Ishikawa (cell line): ENCODE data around the gene SRSF4.

ENCODE experiments used
- CEBPB ChIP-seq: IDR thresholded peaks from 2 replicates; pipeline ENCODE4 v1.6.1; 2012
- CREB1 ChIP-seq: IDR thresholded peaks from 2 replicates; pipeline ENCODE4 v1.6.1; 2012; ENCODE audit warnings: low read depth
- EGR1 ChIP-seq: IDR thresholded peaks from 2 replicates; pipeline ENCODE4 v1.6.1; 2012
- EP300 ChIP-seq: IDR thresholded peaks from 2 replicates; pipeline ENCODE4 v1.6.1; 2012; ENCODE audit warnings: borderline replicate concordance
- MAX ChIP-seq: IDR thresholded peaks from 2 replicates; pipeline ENCODE4 v1.6.1; 2012
- NFIC ChIP-seq: IDR thresholded peaks from 2 replicates; pipeline ENCODE4 v1.6.1; 2012
- RAD21 ChIP-seq: IDR thresholded peaks from 2 replicates; pipeline ENCODE4 v1.6.1; 2012; ENCODE audit warnings: low read depth
- REST ChIP-seq: IDR thresholded peaks from 2 replicates; pipeline ENCODE4 v1.6.1; 2012; ENCODE audit warnings: low read depth, mild to moderate bottlenecking
- TAF1 ChIP-seq: IDR thresholded peaks from 2 replicates; pipeline ENCODE4 v1.6.1; 2012; ENCODE audit warnings: low read depth, mild to moderate bottlenecking
- TEAD4 ChIP-seq: IDR thresholded peaks from 2 replicates; pipeline ENCODE4 v1.6.1; 2012
- USF1 ChIP-seq: IDR thresholded peaks from 2 replicates; pipeline ENCODE4 v1.6.1; 2012
- YY1 ChIP-seq: IDR thresholded peaks from 2 replicates; pipeline ENCODE4 v1.6.1; 2012; ENCODE audit warnings: low read depth
- ZBTB7A ChIP-seq: IDR thresholded peaks from 2 replicates; pipeline ENCODE4 v1.6.1; 2012; ENCODE audit warnings: low read depth

- no peak for TF ChIP-seq REST
- no peak for TF ChIP-seq MAX
- no peak for TF ChIP-seq YY1
- no peak for TF ChIP-seq USF1
- no peak for TF ChIP-seq EP300
- TF ChIP-seq TEAD4, result no peak
- no peak for TF ChIP-seq CEBPB
- TF ChIP-seq TAF1, result no peak
- no peak for TF ChIP-seq ZBTB7A
- TF ChIP-seq CREB1, result no peak
- TF ChIP-seq NFIC, result no peak
- TF ChIP-seq RAD21, result peak; percentile 25
- no peak for TF ChIP-seq EGR1
These were observed 64.3 kb downstream of the SRSF4 start for GRCh38 chr1:29117381-29117780.
